GM19025 (cell line): ENCODE results near the gene CIB1.
A peak's percentile ranks its signal among the peaks of the same experiment; 100 is the strongest.
"Not testable (repeated sequence)": the region's sequence is repeated elsewhere in the genome, so short reads cannot be mapped to it uniquely, and the experiment has no call there.

ENCODE experiments used
- ATAC-seq: cut with Tn5 transposase; IDR thresholded peaks from one replicate; pipeline ENCODE4 v1.9.1; 2021; ENCODE audit warnings: mild to moderate bottlenecking, low read depth, moderate library complexity; ENCODE audit not compliant: unreplicated experiment

Gene CIB1

DNA sequence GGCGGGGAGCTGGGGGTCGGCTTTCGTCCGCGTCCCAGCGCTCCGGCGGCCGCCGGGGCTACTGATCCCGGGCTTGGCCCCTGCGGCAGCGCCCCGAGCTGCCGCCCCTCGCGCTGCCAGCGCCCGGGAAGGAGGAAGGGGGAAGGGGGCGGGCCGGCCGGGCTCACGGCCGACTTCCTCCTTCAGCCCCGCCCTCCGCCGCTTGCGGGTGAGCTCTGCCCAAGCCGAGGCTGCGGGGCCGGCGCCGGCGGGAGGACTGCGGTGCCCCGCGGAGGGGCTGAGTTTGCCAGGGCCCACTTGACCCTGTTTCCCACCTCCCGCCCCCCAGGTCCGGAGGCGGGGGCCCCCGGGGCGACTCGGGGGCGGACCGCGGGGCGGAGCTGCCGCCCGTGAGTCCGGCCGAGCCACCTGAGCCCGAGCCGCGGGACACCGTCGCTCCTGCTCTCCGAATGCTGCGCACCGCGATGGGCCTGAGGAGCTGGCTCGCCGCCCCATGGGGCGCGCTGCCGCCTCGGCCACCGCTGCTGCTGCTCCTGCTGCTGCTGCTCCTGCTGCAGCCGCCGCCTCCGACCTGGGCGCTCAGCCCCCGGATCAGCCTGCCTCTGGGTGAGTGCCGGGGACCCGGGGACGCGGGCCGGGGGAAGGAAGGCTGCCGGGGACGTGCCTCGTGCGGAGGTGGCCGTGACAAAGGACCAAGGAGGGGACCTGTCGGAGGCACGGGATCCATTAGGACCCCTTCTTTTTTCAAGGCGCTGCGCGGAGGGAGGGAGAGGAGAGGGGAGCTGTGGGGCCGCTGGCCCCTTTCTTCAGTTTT lies 32.4 kb downstream of the CIB1 start, which contains the start of gene SEMA4B:
TSS of gene SEMA4B (plus strand) at position 201 of the 814 bp plus-strand sequence. CDS start at position 450, 249 bp downstream.
- peak; percentile 74 for ATAC-seq

DNA sequence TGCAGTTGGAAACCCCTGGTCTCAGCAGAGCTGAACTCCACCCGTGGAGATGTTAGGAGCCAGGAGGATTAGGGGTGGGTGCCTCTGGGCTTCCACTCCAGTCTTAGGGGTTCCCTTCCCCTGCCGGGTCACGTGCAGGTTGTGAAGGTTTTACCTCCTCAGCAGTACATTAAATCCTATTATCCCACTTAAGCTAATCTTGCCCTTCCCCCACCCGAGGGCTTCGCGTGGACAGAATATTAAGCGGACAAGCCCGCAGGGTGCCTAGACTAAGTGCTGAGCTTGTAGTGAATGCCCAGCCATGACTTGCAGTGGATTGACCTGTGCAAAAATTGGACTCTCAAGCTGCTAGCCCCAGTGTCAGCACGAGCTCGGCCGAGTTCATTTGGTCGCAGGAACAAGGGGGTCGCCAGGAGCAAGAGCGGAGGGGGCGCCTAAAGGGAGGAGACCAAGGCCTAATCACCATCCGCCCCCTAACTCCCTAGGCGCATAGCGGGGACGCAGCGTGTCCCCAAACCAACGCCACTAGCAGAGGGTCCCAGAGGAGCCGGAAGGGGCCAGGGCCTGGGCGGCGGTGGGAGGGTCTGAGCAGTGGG lies 33.1 kb downstream of the CIB1 start:
- peak; percentile 12 for ATAC-seq

DNA sequence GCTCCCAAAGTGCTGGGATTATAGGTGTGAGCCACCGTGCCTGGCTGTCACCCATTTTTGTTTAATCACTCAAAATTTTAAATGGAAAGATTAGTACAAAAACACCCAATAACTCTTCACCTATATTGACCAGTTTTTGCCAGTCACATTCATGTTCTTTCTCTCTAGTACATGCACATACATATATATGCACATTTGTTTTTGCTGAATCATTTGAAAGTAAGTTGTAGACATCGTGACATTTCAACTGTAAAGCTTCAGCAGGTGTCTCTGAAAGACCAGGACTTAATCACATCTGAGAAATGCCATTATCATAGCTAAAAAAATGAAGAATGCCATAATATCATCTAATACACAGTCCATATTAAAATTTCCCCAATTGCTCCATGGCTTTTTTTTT lies 39.1 kb downstream of the CIB1 start:
- no peak for ATAC-seq

DNA sequence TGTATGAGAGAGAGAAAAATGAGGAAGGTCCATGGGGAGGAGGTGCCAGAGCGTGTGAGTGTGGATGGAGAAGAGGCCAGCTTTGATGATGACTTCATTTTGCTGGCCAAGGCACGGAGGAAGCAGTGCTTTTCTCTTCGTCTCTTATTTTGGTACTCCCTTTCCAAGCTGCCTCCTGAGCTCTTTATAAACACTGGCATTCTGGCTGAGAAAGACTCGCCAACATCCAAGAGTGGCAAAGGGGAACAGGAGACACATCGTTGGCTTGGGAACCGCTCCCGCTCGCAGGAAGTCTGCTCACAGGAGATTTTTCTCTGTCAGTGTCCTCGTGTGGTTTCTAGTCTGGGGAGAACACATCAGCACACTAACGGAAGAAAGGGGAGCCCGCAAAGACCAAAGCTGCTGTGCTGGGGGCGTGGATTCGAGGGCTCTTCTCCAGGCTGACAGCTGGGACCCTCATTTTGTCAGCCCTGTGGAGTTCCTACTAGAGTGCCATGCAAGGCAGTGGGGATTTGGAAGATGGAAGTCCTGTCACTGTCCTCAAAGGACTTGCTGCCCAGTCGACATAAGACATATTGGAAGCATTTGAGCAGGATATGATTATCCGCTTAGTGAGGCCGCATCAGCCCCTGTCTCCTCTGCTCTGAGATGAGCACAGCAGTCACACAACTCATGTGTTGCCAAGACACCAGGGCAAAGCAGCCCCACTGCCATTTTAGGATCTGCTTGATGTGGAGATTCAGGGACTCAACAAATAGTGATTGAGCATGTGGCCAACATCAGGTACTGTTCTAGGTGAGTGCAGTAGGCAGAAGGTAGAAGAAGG lies 40.6 kb downstream of the CIB1 start:
- no peak for ATAC-seq

DNA sequence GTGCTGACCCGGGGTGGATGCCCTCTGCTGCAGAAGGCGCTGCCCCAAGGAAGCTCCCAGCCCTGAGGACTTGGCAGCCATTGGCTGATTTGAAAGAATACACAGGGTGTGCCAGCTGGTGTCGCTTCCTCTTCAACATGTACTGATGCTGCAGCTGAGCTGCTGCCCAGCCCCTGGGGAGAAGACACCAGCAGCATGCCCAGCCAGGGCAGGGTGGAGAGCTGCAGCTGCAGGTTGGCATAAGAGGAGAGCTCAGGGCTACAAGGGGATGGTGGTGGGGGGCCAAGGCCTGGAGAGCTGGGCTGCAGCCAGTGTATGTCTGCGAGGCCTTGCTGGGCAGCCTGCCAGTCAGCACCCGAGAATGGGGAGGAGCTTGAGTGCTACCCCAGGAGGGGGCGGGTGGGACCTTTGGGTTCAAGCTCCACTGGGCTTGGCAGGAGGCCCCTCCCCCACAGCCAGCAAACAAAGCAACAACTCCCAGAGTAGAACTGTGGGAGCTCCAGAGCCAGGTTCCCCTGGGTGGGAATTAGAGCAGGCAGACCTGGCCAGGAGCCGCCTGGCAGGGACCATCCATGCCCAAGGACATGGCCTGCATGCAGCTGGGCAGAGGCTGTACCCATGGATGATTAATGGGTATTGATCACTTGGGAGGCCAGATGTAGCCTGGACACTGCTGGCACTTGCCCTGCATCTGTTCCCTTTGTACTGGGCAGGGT lies 41.8 kb downstream of the CIB1 start:
- peak; percentile 77 for ATAC-seq

DNA sequence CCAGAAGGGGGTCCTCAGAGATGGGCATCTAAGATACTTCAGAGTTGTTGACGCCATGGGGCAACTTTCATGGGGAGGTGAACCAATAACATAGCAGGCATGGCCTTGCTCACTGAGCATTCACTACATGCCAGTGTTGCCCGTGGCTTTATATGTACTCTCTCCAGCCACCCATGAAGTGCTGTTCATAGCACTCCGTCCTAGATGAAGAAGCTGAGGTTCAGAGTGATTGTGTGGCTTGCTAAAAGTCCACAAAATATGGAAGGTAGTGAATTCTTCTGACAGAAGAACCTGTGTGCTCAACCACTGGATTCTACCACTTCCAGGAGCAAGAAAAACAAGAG lies 42.4 kb downstream of the CIB1 start:
- ATAC-seq: no peak

DNA sequence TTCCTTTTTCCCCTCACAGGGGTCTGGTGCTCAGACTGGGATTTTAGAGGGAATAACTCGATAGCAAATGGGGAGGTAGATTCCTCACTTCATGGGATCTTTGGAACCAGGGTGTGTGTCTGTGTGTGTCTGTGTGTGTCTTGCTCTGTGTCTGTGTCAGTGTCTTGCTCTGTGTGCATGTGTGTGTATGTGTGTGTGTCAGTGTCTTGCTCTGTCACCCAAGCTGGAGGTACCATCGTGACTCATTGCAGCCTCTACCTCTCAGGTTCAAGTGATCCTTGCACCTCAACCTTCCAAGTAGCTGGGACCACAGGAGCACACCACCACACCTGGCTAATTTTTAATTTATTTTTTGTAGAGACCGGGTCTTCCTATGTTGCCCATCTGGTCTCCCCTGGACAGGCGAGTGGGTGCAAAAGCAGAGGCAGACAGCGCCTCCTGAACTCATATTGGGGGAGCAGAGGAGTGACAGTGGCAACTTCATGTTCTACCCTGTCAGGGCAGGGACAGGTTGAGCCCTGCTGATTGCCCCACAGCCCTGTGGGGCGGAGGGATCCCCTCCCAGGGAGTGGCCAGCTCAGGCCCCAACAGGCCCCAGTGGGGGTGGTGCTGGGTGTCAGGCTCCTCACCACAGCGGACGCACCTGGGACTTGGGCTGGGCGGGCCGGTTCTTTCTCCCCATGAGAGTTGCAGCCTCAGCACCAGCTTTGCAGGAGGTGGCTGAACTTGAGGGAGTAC lies 43.0 kb downstream of the CIB1 start:
- ATAC-seq: no peak

DNA sequence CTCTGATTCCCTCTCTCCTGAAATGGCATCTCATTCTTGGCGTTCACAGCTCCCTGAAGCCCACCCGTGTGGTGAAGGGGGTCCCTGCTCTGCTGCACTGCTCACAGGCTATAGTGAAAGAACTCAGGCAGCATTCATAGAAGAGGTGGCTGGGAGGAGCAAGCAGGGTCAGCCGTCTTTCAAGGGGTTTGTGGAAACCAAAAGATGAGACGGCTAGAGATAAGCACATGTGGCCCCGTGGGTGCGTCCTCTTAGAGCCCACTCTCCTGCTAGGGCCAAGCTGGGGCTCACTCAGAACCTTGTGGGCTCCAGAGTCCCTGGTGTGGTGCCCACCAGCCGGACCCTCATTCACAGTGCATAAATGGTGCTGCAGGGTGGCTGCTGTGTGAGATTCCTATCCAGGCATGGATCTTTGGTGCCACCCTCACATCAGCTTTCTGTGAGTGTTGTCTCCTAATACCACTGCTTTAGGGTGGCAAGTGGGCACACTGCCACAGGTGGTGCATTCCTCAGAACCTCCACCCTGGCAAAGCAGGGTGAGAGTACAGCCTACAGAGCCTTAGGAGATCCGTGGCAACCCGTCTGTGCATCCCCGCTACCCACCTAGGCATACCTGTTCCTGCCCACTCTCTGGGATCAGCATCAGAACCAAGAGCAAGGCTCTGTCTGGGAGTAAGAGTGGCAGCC lies 43.8 kb downstream of the CIB1 start:
- ATAC-seq: no peak

DNA sequence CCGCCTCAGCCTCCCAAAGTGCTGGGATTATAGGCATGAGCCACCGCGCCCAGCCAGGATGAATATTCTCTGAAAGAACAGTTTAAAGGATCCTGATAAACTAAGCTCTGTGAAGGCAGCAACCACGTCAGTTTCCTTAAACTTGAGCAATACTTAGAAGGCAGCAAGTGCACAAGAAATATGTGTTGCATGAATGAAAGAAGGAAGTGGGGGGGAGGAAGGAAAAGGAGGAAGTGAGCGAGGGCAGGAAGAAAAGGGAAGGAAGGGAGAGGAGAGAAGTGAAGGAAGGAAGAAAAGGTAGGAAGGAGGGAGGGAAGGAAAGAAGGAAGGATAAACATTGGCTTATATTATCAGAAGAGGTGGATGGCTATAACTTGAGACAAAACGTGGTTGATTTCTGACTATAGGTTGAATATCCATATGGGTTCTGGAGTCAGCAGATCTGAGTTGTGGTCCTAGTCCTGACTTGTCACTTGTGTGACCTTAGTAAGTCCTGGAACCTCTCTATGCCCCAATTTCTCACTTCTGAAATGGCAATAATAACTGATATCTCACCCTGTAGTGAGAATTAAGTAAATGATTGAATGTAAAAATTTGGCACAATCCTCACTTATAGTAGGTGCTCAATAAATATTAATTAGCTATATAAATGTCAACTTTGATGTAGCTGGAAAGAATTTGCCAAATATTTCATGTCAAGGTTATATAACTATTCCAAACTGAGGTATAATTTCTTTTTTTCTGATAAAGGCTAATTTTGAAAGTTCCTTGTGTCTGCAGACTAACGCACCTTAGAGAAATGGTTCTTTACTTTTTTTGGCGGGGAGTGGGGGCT lies 44.6 kb downstream of the CIB1 start:
- ATAC-seq: no peak

DNA sequence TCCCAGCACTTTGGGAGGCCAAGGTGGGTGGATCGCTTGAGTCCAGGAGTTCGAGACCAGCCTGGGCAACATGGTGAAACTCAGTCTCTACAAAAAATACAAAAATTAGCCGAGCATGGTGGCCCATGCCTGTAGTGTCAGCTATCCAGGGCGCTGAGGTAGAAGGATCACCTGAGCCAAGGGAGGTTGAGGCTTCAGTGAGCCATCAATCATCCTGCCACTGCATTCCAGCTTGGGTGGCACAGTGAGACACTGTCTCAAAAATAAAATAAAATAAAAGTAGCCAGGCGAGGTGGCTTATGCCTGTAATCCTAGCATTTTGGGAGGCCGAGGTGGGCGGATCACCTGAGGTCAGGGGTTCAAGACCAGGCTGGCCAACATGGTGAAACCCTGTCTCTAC lies 45.7 kb downstream of the CIB1 start:
- ATAC-seq: not testable (repeated sequence)

DNA sequence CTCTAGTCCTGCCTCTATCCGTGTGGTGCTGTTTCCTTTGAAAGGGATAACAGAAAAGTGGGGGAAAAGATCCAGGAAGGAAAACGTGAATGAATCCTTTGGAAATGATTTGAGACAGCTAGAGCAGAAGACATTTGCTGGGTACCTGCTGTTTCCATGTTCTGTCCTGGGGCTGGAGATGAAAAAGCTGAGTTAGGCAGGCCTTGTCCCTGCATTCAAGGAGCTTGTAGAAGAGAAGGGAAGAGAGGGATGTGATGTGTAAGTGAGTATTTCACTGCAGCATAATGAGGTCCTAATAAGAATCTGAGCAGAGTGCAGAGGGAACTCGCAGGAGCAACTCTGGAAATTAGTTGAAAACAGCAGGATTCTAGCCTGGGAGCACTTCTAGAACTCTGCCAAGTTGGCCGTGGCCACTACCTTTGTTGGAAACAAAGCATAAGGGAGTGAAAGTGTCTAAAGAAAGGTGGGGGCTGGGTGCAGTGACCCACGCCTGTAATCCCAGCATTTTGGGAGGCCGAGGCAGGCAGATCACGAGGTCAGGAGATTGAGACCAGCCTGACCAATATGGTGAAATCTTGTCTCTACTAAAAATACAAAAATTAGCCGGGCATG lies 46.4 kb downstream of the CIB1 start:
- ATAC-seq: no peak

DNA sequence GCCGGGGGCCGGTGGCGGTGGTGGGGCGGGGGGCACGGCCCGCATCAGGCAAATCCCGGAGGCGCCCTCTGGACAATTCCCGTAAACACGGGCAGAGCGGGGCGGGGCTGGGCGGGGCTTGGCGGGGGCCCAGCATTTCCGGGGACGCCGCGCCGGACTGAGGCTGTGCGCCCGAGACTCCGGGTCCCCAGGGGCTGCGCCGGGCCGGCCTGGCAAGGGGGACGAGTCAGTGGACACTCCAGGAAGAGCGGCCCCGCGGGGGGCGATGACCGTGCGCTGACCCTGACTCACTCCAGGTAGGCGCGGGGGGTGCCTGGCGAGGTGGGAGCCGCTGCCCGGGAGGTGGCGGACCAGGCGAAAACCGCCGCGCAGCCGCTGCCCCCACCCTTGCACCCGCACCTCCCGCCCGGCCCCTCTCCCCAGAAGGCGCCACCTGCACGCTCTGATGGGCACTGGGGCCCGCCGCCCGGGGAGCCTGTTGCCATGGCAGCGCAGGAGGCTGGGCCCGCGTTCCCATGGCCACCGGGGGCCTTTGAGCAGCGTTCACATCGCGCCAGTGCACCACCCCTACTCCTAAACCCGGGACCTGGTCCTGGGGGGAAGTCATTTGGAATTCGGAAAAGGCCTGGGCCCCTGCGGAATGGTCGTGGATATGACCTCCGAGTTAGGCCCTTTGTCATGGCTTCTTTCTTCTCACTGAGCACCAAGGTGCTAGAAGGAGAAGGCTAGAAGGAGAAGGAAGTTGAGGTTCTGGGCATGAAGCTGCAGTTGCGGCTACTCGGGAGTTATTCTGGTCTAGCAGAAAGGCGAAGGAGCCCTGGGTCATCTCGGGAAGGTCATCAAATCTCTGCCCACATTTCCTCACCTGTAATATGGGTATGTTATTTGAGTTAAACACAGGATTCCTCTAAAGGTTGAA lies 48.7 kb downstream of the CIB1 start:
- peak; percentile 71 for ATAC-seq

DNA sequence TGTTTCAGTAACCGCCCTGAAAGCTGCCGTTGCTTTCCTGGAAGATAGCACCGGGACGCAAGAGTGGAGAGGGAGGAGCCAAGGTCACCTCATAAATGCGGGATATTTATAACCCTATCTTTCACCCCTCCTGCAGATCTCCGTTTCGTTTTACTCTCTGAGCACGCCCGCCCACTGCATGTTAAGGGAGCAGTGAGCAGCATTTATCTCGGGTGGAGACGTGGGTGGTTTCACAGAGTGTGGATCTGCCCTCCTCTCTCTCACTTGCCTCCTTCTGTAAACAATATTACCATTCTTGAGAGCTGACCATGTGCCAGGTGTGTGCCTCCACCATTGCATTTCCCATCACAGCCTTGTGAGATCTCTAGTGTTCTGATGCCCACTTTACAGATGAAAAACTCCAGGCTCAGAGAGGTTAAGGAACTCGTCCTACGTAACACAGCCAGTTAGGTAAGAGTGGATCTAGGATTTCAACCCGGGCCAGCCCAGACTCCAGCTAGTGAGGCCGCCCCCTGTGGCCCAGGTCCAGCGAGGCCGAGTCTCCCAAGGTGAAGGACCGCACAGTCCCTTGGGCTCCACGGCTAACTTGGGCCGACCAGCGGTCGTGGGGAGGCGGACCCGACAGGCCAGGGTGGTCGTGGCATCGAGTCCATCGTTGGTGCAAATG lies 49.5 kb downstream of the CIB1 start:
- ATAC-seq: no peak

DNA sequence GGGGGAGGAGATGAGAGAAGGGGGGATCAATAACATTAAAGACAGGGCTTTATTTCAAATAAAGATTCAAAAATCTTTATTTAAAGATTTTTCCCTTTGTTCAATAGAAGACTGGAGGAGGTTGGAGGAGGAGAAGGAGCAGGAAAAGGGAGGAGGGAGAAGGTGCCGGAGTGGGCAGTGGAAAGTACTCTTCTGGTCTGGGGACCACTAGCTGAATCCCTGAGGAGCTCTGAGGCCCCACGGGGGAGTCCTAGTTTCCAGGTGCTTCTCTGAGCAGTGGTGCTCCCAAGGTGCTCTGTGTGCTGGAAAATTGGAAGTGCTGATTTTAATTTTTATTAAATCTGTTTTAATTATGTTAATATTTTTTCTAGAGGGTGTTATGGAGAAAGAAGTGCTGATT lies 52.0 kb downstream of the CIB1 start:
- no peak for ATAC-seq
